ENCODE measurements around the gene HEYL. TPM values are rescaled to one million over a fixed set of nuclear protein-coding genes. Genes with fewer than 3 reads are reported as not detected.
A peak's percentile ranks its signal among the peaks of the same experiment; 100 is the strongest.

HEYL gene
- total and polyA plus RNA-seq, 2 of the 8 experiments (the other 6 are each of a cell fraction or from before 2014, with no cell fraction given), result 1.8 to 3.1 TPM

DNA sequence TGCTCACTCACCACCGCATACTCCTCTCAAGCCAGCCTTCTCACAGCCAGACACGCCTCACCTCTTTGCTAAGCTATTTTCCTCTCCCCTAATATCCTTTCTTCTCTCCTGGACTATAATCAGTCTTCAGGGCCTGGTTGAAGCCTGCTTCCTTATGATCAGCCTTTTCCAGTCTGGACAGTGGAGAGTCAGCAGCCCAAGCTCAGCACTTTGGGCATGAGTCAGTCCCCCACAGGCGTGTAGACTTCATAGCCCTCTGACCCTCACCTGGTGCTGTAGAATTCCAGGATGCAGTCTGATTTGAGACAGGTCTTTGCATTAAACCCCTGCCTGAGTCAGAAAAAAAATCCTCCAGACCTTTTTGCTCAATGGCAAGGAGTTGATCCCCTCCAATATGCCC is 49.3 kb upstream of the HEYL start:
- peaks cover 0 to 9% of the 10 kb centered on the region in 2 experiments for H4K20me1 ChIP-seq (replicated peaks in 1 of 2; ENCODE audit: control insufficient read depth in 1 of 2, insufficient read depth in 2 of 2, low read length in 2 of 2)
- WGBS, 2 experiments (ENCODE audit: extremely low coverage in 1 of 2, insufficient coverage in 1 of 2, insufficient read length in 1 of 2, insufficient replicate concordance in 2 of 2, low coverage in 1 of 2, low lambda C conversion rate in 2 of 2, missing lambda C conversion rate in 1 of 2), result 62% methylated on average over 3 of the region's 3 CpGs; no CpG with 5 or more reads in 1 of the 2 experiments
- H3K79me2 ChIP-seq (ENCODE audit: control insufficient read depth in 1 of 2, insufficient read depth in 2 of 2, low read length in 2 of 2), result no peaks in the 10 kb centered on the region
- H4K5ac ChIP-seq (ENCODE audit: insufficient read length, low read depth, low read length), result no peak overlapping the region
- FAIRE-seq, result no peak
- H4K91ac ChIP-seq (replicated peaks; ENCODE audit: insufficient read length, low read length), result no peak overlapping the region
- ChIA-PET POLR2A (ENCODE audit: partially characterized antibody) (interaction anchor here (1.2 to 5.7 kb wide), 3 partner anchors 12 to 112 kb away, joined by 3 to 32 read pairs (median 7); no protein-coding TSS in a partner anchor), CTCF (ENCODE audit: partially characterized antibody) (interaction anchor here (0.6 to 2.6 kb wide), 6 partner anchors 16 to 38 kb away, joined by 3 to 15 read pairs (median 4); partner anchors contain the start of gene NT5C1A)
- no peak overlapping the region for H3K9ac ChIP-seq (replicated peaks in 1 of 4; ENCODE audit: extremely low read depth in 1 of 4, low read depth in 3 of 4, low read length in 3 of 4)
- H2BK5ac ChIP-seq (ENCODE audit: low read depth, low read length), result no peak overlapping the region
- peaks cover 5% of the 10 kb centered on the region; the same call in 1 of the 2 replicates for H3K23me2 ChIP-seq (ENCODE audit: low read depth, low read length)
- H3K14ac ChIP-seq (ENCODE audit: insufficient read length), result no peak overlapping the region
- H3K4me2 ChIP-seq (ENCODE audit: insufficient read depth in 1 of 2, low read depth in 2 of 2, low read length in 2 of 2), result no peak overlapping the region
- no peak overlapping the region for H3K23ac ChIP-seq (ENCODE audit: insufficient read length)
- no peak for TF ChIP-seq KDM1A (IDR thresholded peaks at IDR 0.05; ENCODE audit: borderline replicate concordance, low read length)
- TF ChIP-seq MAFK (IDR thresholded peaks at IDR 0.05; ENCODE audit: low read depth, low read length), result no peak
- TF ChIP-seq KDM4A (IDR thresholded peaks at IDR 0.05; ENCODE audit: low read depth, low read length, severe bottlenecking), result no peak
- TF ChIP-seq CBX8 (IDR thresholded peaks at IDR 0.05; ENCODE audit: borderline replicate concordance, low read depth, low read length), result no peak
- no peak for TF ChIP-seq RBBP5 (IDR thresholded peaks at IDR 0.05; ENCODE audit: borderline replicate concordance, low read depth, low read length)
- TF ChIP-seq ASH2L (IDR thresholded peaks at IDR 0.05; ENCODE audit: low read length), result no peak
- no peak overlapping the region for H2BK20ac ChIP-seq (ENCODE audit: low read length)
- peak overlapping the region; percentile 65; the same call in 1 of the 2 replicates for H2AK5ac ChIP-seq (ENCODE audit: low read depth, low read length)
- H3K4ac ChIP-seq (replicated peaks; ENCODE audit: insufficient read length, low read depth, low read length), result no peak overlapping the region
- H3K18ac ChIP-seq (ENCODE audit: extremely low read depth, low read length), result no peak overlapping the region
- H2BK12ac ChIP-seq (ENCODE audit: low read depth, low read length), result no peak overlapping the region
- H3K56ac ChIP-seq (replicated peaks; ENCODE audit: insufficient read length, low read depth, low read length), result no peak overlapping the region
- no peak for DNase-seq (ENCODE audit: low read depth in 1 of 2, low spot score in 2 of 2)
- no peak overlapping the region for H2BK15ac ChIP-seq (ENCODE audit: low read length)
- no peaks in the 10 kb centered on the region for H3K36me3 ChIP-seq (ENCODE audit: control insufficient read depth in 2 of 4, insufficient read depth in 4 of 4, low read length in 3 of 4)
- H3K27me3 ChIP-seq (replicated peaks in 1 of 4; ENCODE audit: control insufficient read depth in 3 of 4, extremely low read depth in 1 of 4, insufficient read depth in 3 of 4, low read length in 3 of 4), result peaks cover 83 to 95% (median 91%) of the 10 kb centered on the region in 4 experiments
- H3K4me1 ChIP-seq (replicated peaks in 1 of 4; ENCODE audit: control insufficient read depth in 3 of 4, insufficient read depth in 4 of 4, low read length in 3 of 4), result peaks cover 0 to 14% (median 8%) of the 10 kb centered on the region in 4 experiments; a peak in 4 of 7 replicates
- H2AFZ ChIP-seq (ENCODE audit: low read length), result no peak overlapping the region
- H3K27ac ChIP-seq (ENCODE audit: low read depth, low read length), result no peak overlapping the region
- no peak overlapping the region for H2BK120ac ChIP-seq (replicated peaks; ENCODE audit: low read depth, low read length)
- H3K4me3 ChIP-seq (ENCODE audit: extremely low read depth in 1 of 4, insufficient read depth in 2 of 4, low read depth in 3 of 4, low read length in 4 of 4), result no peak overlapping the region
- H3K79me1 ChIP-seq (ENCODE audit: low read depth, low read length), result no peaks in the 10 kb centered on the region
- no peak overlapping the region for H4K8ac ChIP-seq (ENCODE audit: extremely low read depth, insufficient read depth, low read length)
- H3K9me3 ChIP-seq (ENCODE audit: insufficient read depth in 2 of 2, low read depth in 1 of 2, low read length in 1 of 2), result no peaks in the 10 kb centered on the region
